ENCODE results near the gene GRK6.

Gene GRK6

DNA sequence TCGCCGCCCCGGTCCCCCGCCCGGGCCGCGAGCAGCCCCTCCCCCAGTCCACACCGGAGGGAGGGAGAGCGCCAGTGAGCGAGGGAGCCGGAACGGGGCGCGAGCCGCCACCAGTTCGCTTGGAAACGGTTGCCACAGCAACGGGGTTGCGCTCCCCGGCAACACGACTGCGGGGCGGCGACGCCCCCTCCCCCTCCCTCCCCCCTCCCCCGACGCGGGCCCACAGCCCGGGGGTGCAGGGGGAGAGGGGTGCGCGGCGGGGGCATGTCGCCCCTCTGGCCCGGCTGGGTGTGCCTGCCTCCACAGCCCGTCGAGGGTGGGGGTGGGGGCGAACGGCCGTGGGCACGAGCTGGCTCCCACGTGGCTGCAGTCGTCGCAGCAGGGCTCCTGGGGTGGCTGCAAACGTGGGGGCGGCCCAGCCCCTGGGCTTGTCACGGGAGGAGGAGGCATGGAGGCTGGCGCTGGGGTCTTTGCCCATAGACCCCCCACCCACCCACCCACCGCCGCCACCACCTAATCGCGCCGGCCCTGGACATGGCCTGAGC, 20.7 kb downstream of the GRK6 start:
- H3K36me3 ChIP-seq (ENCODE audit: control insufficient read depth, insufficient read depth, low read length): no peaks in the 10 kb centered on the region
- no peak overlapping the region for H2BK5ac ChIP-seq (ENCODE audit: low read length)
- H3K79me1 ChIP-seq (ENCODE audit: low read length): no peaks in the 10 kb centered on the region
- DNase-seq: peak; percentile 76
- no peak overlapping the region for H2BK15ac ChIP-seq (replicated peaks; ENCODE audit: low read depth)
- no peak overlapping the region for H3K4ac ChIP-seq (ENCODE audit: low read depth, low read length)
- no CpG with 5 or more reads among the region's 52 CpGs for WGBS (ENCODE audit: extremely low coverage, insufficient coverage, low lambda C conversion rate)
- peak overlapping the region; percentile 11 for H3K18ac ChIP-seq (ENCODE audit: low read length)
- H4K8ac ChIP-seq (ENCODE audit: low read depth, low read length): no peak overlapping the region
- no peak overlapping the region for H4K5ac ChIP-seq (ENCODE audit: low read length)
- H3K27ac ChIP-seq (ENCODE audit: low read depth, low read length): no peak overlapping the region
- peak overlapping the region; percentile 76 for H3K9ac ChIP-seq (ENCODE audit: low read length)
- no peaks in the 10 kb centered on the region for H3K27me3 ChIP-seq (ENCODE audit: insufficient read depth, low read length, poor library complexity)
- no peak overlapping the region for H2AK5ac ChIP-seq (ENCODE audit: low read length)
- H3K4me2 ChIP-seq (ENCODE audit: low read length): peak overlapping the region; percentile 85
- H2BK120ac ChIP-seq (ENCODE audit: low read depth, low read length): no peak overlapping the region
- H3K23ac ChIP-seq (ENCODE audit: low read length): no peak overlapping the region
- peak overlapping the region; percentile 90 for H3K56ac ChIP-seq (ENCODE audit: low read length)
- no peak overlapping the region for H3K4me3 ChIP-seq (ENCODE audit: low read length)
- no peaks in the 10 kb centered on the region for H3K79me2 ChIP-seq (ENCODE audit: control insufficient read depth, insufficient read depth, low read length)
- peaks cover 2% of the 10 kb centered on the region for H3K4me1 ChIP-seq (ENCODE audit: control insufficient read depth, low read depth, low read length)

DNA sequence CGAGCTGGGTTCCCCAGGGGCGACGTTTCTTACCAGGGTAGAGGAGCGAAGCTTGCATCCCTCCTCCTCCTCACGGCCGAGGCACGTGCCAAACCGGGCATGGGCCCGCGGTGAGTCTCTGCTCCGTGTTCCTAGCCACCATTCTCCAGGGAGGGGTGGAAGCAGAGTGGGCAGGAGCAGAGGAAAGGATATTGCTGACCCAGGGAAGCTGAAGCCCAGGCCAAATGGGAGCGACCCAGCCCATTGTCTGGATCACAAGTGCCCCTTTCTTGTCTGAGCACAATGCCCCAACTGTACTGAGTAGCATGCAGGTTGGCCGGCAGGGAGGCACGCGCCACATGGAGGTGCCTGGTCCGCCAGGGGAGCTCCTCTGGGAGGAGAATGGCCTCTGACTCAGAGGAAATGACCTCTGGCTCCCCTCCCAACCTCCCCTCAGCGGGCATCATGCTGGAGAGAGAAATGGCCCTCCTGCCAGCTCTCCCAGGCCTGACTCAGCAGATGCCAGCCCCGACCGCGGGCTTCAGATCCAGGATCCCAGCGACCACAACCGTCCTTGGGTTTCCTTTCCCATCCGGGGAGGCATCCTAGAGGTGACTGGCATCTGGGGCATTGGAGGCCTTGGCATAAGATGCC, 21.3 kb downstream of the GRK6 start:
- no peak overlapping the region for H3K4me3 ChIP-seq (ENCODE audit: low read length)
- no peak overlapping the region for H4K5ac ChIP-seq (ENCODE audit: low read length)
- no peak overlapping the region for H3K27ac ChIP-seq (ENCODE audit: low read depth, low read length)
- DNase-seq: peak; percentile 88
- H2BK15ac ChIP-seq (replicated peaks; ENCODE audit: low read depth): no peak overlapping the region
- H4K8ac ChIP-seq (ENCODE audit: low read depth, low read length): no peak overlapping the region
- peak overlapping the region; percentile 77 for H3K56ac ChIP-seq (ENCODE audit: low read length)
- H2BK5ac ChIP-seq (ENCODE audit: low read length): peak overlapping the region; percentile 9
- no peak overlapping the region for H2AK5ac ChIP-seq (ENCODE audit: low read length)
- H3K9ac ChIP-seq (ENCODE audit: low read length): peak overlapping the region; percentile 59
- no peaks in the 10 kb centered on the region for H3K79me1 ChIP-seq (ENCODE audit: low read length)
- H3K23ac ChIP-seq (ENCODE audit: low read length): no peak overlapping the region
- no peaks in the 10 kb centered on the region for H3K36me3 ChIP-seq (ENCODE audit: control insufficient read depth, insufficient read depth, low read length)
- H3K4ac ChIP-seq (ENCODE audit: low read depth, low read length): no peak overlapping the region
- H3K27me3 ChIP-seq (ENCODE audit: insufficient read depth, low read length, poor library complexity): no peaks in the 10 kb centered on the region
- H3K4me2 ChIP-seq (ENCODE audit: low read length): peak overlapping the region; percentile 52
- H2BK120ac ChIP-seq (ENCODE audit: low read depth, low read length): no peak overlapping the region
- no peak overlapping the region for H3K18ac ChIP-seq (ENCODE audit: low read length)
- peaks cover 2% of the 10 kb centered on the region for H3K4me1 ChIP-seq (ENCODE audit: control insufficient read depth, low read depth, low read length)
- no peaks in the 10 kb centered on the region for H3K79me2 ChIP-seq (ENCODE audit: control insufficient read depth, insufficient read depth, low read length)
- no CpG with 5 or more reads among the region's 23 CpGs for WGBS (ENCODE audit: extremely low coverage, insufficient coverage, low lambda C conversion rate)

- no peak overlapping the region for H3K23ac ChIP-seq (ENCODE audit: low read length)
- DNase-seq: no peak
- H2AK5ac ChIP-seq (ENCODE audit: low read length): no peak overlapping the region
- H3K36me3 ChIP-seq (ENCODE audit: control insufficient read depth, insufficient read depth, low read length): no peaks in the 10 kb centered on the region
- H3K4ac ChIP-seq (ENCODE audit: low read depth, low read length): no peak overlapping the region
- H3K79me1 ChIP-seq (ENCODE audit: low read length): no peaks in the 10 kb centered on the region
- H2BK5ac ChIP-seq (ENCODE audit: low read length): no peak overlapping the region
- H3K27me3 ChIP-seq (ENCODE audit: insufficient read depth, low read length, poor library complexity): no peaks in the 10 kb centered on the region
- no peak overlapping the region for H2BK15ac ChIP-seq (replicated peaks; ENCODE audit: low read depth)
- no peak overlapping the region for H3K4me2 ChIP-seq (ENCODE audit: low read length)
- WGBS (ENCODE audit: extremely low coverage, insufficient coverage, low lambda C conversion rate): no CpG with 5 or more reads among the region's 6 CpGs
- peaks cover 2% of the 10 kb centered on the region for H3K4me1 ChIP-seq (ENCODE audit: control insufficient read depth, low read depth, low read length)
- no peak overlapping the region for H3K27ac ChIP-seq (ENCODE audit: low read depth, low read length)
- H3K9ac ChIP-seq (ENCODE audit: low read length): no peak overlapping the region
- H4K8ac ChIP-seq (ENCODE audit: low read depth, low read length): no peak overlapping the region
- no peak overlapping the region for H4K5ac ChIP-seq (ENCODE audit: low read length)
- no peak overlapping the region for H3K4me3 ChIP-seq (ENCODE audit: low read length)
- no peaks in the 10 kb centered on the region for H3K79me2 ChIP-seq (ENCODE audit: control insufficient read depth, insufficient read depth, low read length)
- no peak overlapping the region for H3K18ac ChIP-seq (ENCODE audit: low read length)
- no peak overlapping the region for H3K56ac ChIP-seq (ENCODE audit: low read length)
- H2BK120ac ChIP-seq (ENCODE audit: low read depth, low read length): no peak overlapping the region
Measured at GRCh38 chr5:177448244-177448950, 21.9 kb downstream of the GRK6 start.

GRCh38 chr5:177449140-177450061, 22.9 kb downstream of the GRK6 start:
- Histone ChIP-seq H3K27me3 (ENCODE audit: insufficient read depth, low read length, poor library complexity) (no peaks in the 10 kb centered on the region), H3K4me3 (ENCODE audit: low read length) (no peak overlapping the region), H3K56ac (ENCODE audit: low read length) (no peak overlapping the region), H3K4me2 (ENCODE audit: low read length) (no peak overlapping the region), H3K23ac (ENCODE audit: low read length) (no peak overlapping the region), H2BK5ac (ENCODE audit: low read length) (no peak overlapping the region), H3K9ac (ENCODE audit: low read length) (no peak overlapping the region), H4K5ac (ENCODE audit: low read length) (no peak overlapping the region), H3K79me1 (ENCODE audit: low read length) (no peaks in the 10 kb centered on the region), H2BK15ac (replicated peaks; ENCODE audit: low read depth) (no peak overlapping the region), H4K8ac (ENCODE audit: low read depth, low read length) (no peak overlapping the region), H3K27ac (ENCODE audit: low read depth, low read length) (no peak overlapping the region), H2BK120ac (ENCODE audit: low read depth, low read length) (no peak overlapping the region), H2AK5ac (ENCODE audit: low read length) (no peak overlapping the region), H3K18ac (ENCODE audit: low read length) (no peak overlapping the region), H3K4me1 (ENCODE audit: control insufficient read depth, low read depth, low read length) (peaks cover 2% of the 10 kb centered on the region), H3K79me2 (ENCODE audit: control insufficient read depth, insufficient read depth, low read length) (no peaks in the 10 kb centered on the region), H3K36me3 (ENCODE audit: control insufficient read depth, insufficient read depth, low read length) (no peaks in the 10 kb centered on the region), H3K4ac (ENCODE audit: low read depth, low read length) (no peak overlapping the region)
- no CpG with 5 or more reads among the region's 18 CpGs for WGBS (ENCODE audit: extremely low coverage, insufficient coverage, low lambda C conversion rate)
- DNase-seq: no peak

- peaks cover 2% of the 10 kb centered on the region for H3K4me1 ChIP-seq (ENCODE audit: control insufficient read depth, low read depth, low read length)
- H2BK120ac ChIP-seq (ENCODE audit: low read depth, low read length): no peak overlapping the region
Measured at GRCh38 chr5:177450667-177451424, 24.4 kb downstream of the GRK6 start.

More at GRCh38 chr5:177450667-177451424, 24.4 kb downstream of the GRK6 start:
- no peak overlapping the region for H3K18ac ChIP-seq (ENCODE audit: low read length)
- no peak overlapping the region for H3K9ac ChIP-seq (ENCODE audit: low read length)
- no peak overlapping the region for H3K27ac ChIP-seq (ENCODE audit: low read depth, low read length)
- no peak overlapping the region for H3K23ac ChIP-seq (ENCODE audit: low read length)
- no peak overlapping the region for H3K56ac ChIP-seq (ENCODE audit: low read length)
- H4K8ac ChIP-seq (ENCODE audit: low read depth, low read length): no peak overlapping the region
- no peak overlapping the region for H2BK5ac ChIP-seq (ENCODE audit: low read length)
- no CpG with 5 or more reads among the region's 10 CpGs for whole genome bisulfite sequencing (ENCODE audit: extremely low coverage, insufficient coverage, low lambda C conversion rate)
- H2AK5ac ChIP-seq (ENCODE audit: low read length): no peak overlapping the region
- H3K36me3 ChIP-seq (ENCODE audit: control insufficient read depth, insufficient read depth, low read length): no peaks in the 10 kb centered on the region
- H4K5ac ChIP-seq (ENCODE audit: low read length): no peak overlapping the region
- DNase-seq: no peak
- H3K79me2 ChIP-seq (ENCODE audit: control insufficient read depth, insufficient read depth, low read length): no peaks in the 10 kb centered on the region
- no peak overlapping the region for H3K4me2 ChIP-seq (ENCODE audit: low read length)
- no peaks in the 10 kb centered on the region for H3K79me1 ChIP-seq (ENCODE audit: low read length)
- H2BK15ac ChIP-seq (replicated peaks; ENCODE audit: low read depth): no peak overlapping the region
- H3K27me3 ChIP-seq (ENCODE audit: insufficient read depth, low read length, poor library complexity): no peaks in the 10 kb centered on the region
- no peak overlapping the region for H3K4ac ChIP-seq (ENCODE audit: low read depth, low read length)
- no peak overlapping the region for H3K4me3 ChIP-seq (ENCODE audit: low read length)
